Jurkat, Clone E6-1 (cell line): Measurements from ENCODE around the gene ATG4B.

ENCODE experiments used
- DNase-seq: peaks from one replicate; pipeline ENCODE4 v3.0.0-alpha.2; 2011; ENCODE audit warnings: low read depth, low spot score
- H3K4me3 ChIP-seq: 2 replicates; pipeline ENCODE4 v1.5.1; 2011; ENCODE audit warnings: mild to moderate bottlenecking, low read length, control low read depth, moderate library complexity

ATG4B gene

DNA sequence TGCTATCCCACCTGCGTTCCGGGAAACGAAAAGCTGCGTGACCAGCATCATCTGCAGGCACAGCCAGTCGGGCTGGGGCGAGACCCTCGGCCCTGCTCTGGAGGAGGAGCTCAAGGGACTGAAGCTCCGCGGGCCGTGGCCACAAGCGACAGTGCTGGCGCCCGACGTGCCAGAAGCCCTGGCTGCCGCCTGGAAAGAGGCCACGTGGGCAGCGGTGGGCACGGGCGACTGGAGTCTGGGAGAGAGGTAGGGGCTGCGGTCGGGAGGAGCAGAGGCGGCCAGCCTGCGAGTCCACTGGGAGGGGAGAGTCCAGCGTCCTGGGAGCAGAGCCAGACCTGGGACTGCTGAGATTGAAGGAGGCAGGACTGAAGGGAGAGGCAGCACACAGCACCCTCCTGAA lies 39.9 kb downstream of the ATG4B start:
- no peak for DNase-seq
- no peak overlapping the region for H3K4me3 ChIP-seq

DNA sequence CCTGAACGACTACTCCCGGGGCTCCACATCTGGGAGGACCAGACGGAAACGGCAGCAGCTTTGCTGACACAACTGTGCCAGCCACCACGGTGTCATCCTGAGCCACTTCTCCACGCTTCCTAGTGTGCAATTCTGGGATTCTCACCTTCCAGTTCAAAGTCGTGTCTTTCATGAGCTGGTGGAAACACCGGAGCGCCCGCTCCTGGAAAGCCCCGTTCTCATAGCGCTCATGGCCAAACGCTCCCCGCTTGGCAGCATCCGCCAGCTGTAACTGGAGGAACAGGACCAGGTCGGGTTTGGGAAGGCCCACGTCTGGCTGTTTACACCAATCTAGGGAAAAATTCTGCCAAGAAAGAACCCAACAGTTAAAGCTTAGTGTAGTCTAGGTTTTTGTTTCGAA lies 40.8 kb downstream of the ATG4B start:
- DNase-seq: no peak

DNA sequence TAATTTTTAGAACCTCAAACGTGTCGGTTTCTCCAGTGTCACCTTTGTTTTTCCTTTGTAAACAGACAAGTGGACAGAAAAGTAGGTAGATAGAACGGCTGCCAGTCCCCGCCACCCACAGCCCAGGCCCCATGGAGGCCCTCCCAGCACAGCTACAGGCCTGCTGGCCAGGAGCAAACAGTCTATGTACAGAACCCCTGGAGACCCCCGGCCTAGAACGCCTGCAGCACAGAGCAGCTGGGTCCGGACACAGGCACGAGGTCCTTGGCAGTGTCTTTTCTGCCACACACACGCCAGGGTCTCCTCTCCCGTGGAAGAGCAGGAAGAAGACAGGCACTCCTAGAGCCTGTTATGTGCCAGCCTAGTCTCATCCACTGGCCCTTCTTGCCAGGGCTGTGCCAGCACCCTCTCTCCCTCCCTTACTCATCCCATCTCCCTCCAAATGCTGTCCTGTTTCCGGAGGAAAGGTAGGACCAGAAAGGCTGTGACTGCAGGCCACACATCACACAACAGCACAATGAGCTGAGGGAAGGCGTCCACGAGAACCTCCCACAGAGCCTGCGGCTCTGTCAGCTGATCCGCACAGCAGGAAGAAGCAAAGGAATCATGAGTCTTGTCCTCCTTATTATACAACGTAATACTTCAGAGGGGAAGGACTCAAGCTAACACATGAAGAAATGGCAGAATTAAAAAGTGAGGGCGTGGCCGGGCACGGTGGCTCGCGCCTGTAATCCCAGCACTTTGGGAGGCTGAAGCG lies 41.5 kb downstream of the ATG4B start:
- DNase-seq: no peak
- no peak overlapping the region for H3K4me3 ChIP-seq

More for the DNA sequence above, 40.8 kb downstream of the ATG4B start:
- no peak overlapping the region for H3K4me3 ChIP-seq

DNA sequence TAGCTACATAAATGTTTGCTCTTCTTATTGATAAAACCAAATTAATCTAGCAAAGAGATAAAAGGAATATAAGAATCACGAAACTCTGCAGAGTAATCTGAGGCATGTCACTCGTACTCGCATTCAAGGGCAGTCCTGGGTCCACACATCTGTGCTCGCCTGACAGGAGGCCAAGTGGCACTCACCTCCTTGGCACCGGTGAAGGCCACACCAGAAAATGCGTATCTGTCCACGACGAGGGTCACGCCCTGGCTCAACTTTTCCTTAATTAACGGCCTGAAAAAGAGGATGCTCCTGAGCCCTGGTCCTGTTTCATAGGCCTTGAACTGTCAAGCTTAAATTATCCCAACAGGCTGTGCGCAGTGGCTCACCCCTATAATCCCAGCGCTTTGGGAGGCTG lies 42.6 kb downstream of the ATG4B start:
- no peak overlapping the region for H3K4me3 ChIP-seq
- no peak for DNase-seq

DNA sequence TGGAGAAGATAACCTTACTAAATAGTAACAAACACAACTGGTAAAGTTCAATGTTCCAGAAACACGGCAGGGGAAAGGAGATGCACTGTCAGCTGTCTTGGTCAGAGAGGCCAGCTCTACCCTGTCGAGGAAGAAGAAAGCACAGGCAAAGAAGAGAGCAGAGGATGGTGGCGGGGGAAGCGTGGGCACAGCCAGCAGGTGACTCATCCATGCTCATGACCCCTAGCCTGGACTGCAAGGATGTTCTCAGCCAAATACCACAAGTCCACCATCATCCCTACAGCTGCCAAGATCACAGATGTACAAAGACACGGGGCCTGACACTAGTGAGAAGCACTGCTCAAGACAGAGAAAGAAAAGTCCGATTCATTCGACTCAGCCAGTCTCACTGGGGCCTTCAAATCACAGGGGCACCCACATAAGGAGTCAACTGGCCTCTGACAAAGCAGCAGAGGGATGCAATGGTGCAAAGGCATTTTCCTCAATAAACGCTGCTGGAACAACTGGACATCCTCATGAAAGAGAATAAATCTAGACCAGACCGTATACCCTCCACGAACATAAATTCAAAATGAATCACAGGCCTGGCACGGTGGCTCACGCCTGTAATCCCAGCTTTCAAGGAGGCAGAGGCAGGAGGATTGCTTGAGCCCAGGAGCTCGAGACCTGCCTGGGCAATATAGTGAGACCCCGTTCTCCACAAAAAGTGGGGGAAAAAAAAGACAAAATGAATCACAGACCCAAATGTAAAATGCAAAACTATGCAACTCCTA lies 43.5 kb downstream of the ATG4B start:
- H3K4me3 ChIP-seq: no peak overlapping the region
- DNase-seq: no peak

DNA sequence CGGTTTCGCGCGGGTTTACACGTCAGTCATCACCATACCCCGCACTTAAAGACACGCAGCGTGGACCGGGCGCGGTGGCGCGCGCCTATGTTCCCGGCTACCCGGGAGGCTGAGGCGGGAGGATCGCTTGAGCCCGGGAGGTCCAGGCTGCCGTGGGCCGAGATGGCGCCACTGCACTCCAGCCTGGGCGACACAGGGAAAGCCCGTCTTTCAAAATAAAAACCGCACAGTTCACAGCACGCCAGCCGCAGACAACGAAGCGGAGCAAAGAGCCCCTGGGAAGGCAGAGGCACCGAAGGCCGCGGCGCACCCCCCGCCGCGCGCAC lies 48.8 kb downstream of the ATG4B start:
- no peak for DNase-seq
- H3K4me3 ChIP-seq: peak overlapping the region; percentile 95

DNA sequence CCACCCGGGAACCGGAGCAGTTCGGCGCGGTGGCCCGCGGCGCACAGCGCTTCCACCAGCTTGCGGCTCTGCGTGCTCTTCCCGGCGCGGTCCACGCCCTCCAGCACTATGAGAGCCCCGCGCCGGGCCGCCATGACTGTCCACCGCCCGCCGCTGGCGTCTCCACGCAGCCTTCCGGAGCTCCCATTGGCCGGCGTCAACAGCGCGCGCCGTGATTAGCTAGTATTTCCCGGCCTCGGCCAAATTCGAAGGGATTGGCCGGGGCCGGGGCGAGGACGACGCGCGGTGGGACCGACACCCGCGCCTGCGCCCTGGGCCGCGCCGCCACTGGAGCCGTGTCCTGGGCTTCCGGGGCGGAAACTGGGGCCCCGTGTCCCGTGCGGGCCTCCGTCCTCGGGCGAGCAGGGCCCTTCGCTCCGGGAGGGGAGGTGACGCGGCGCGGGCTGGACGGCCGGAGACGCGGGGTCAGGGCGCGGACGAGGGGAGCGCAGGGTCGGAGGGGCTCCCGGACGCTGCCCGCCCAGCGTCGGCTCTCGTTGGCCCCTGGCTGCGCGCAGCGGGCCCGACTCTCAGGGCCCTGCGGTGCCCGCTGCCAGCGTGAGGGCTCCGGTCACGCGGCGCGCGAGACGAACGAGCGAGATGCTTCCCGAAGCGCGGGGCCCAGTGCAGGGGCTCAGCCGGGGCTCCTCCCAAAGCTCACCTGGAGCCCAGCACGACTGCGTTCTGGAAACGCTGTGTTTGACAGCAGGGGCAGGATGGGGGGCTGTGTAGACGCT lies 49.3 kb downstream of the ATG4B start, which contains the start of gene DTYMK:
TSS of gene DTYMK (minus strand) at position 166 of the 776 bp plus-strand sequence. CDS start at position 134, 32 bp downstream.
- peak; percentile 91 for DNase-seq
- peak within 1 kb of the TSS; percentile 95 for H3K4me3 ChIP-seq

DNA sequence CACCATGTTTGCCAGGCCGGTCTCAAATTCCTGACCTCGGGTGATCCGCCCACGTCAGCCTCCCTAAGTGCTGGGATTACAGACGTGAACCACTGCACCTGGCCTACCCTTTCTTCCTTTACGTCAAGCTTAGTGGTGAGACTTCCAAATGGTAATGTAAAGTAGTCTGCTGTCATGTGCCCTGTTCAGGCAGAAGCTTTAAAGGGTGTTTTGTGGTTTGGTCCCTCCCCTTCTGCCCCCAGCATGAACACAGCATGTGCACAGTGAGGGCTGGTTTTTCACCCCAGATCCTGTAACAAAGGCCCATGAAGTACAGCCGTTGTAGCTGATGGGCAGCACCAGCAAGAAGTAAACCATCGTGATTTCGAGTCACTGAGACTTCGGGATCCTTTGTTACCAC lies 51.8 kb downstream of the ATG4B start:
- peak; percentile 88 for DNase-seq

DNA sequence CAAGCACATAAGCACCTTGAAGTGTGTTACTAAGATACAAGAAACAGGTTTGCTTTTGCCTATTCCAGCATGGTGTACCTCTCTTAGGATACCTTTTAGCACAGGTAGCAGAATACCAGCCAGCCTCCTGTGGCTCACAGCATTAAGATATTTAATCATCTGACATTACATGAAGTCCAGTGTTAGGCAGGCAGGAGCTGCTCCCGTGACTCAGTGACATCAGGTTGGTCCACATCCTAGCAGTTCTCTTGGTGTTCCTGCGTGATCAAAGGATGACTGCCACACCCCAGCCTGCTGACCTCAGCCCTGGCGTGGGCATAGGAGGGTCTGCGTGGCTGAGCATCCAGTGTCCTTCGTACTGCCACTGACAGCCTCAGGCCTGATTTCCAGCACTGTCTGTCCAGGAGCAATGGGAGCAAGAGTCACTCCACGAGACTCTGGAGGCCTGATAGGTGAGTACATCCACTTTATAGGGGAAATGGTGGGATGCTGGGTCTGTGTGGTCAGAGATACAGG lies 52.8 kb downstream of the ATG4B start:
- no peak overlapping the region for H3K4me3 ChIP-seq

More for the DNA sequence above, 51.8 kb downstream of the ATG4B start:
- H3K4me3 ChIP-seq: peak overlapping the region; percentile 33

DNA sequence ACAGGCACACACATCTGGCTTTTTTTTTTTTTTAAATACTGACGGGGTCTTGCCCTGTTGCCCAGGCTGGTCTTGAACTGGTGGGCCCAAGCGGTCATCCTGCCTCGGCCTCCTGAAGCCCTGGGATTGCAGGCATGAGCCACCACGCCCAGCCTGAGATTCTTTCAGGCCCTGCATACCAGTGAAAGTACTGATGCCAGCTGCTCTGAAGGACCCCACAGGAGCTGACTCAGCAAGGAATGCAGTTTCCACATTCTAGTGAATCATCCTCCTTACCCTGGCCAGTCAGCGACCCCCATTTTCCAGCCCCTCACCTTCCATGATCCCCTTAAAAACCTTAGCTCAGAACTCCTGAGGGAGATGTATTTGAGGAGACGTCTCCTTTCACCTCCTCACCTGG lies 55.0 kb downstream of the ATG4B start:
- no peak for DNase-seq
- no peak overlapping the region for H3K4me3 ChIP-seq

More for the DNA sequence above, 52.8 kb downstream of the ATG4B start:
- DNase-seq: no peak

DNA sequence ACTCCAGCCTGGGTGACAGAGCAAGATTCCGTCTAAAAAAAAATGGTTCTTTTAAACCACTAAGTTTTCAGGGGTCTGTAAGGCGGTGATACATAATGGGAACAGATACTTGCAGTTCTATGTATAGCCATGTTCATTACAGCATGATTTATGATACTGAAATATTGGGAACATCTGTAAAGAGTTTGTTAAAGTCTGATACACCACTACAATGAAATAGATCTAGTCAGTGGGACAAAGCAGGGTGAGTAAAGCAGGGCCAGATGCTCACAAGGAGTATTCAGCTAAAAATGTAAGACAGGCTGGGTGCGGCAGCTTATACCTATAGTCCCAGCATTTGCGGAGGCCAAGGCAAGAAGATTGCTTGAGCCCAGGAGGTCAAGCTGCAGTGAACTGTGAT lies 58.2 kb downstream of the ATG4B start:
- no peak for DNase-seq
- no peak overlapping the region for H3K4me3 ChIP-seq

DNA sequence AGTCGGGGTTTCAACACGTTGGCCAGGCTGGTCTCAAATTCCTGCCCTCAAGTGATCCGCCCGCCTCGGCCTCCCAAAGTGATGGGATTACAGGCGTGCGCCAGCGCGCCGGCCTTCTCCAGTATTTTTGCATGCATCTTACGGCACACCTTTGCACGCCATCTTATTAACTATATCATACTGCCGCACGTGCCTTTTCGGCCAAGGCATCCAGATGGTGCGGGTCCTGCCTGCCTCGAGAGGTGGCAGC lies 63.6 kb downstream of the ATG4B start:
- peak overlapping the region; percentile 66 for H3K4me3 ChIP-seq
- peak; percentile 82 for DNase-seq

DNA sequence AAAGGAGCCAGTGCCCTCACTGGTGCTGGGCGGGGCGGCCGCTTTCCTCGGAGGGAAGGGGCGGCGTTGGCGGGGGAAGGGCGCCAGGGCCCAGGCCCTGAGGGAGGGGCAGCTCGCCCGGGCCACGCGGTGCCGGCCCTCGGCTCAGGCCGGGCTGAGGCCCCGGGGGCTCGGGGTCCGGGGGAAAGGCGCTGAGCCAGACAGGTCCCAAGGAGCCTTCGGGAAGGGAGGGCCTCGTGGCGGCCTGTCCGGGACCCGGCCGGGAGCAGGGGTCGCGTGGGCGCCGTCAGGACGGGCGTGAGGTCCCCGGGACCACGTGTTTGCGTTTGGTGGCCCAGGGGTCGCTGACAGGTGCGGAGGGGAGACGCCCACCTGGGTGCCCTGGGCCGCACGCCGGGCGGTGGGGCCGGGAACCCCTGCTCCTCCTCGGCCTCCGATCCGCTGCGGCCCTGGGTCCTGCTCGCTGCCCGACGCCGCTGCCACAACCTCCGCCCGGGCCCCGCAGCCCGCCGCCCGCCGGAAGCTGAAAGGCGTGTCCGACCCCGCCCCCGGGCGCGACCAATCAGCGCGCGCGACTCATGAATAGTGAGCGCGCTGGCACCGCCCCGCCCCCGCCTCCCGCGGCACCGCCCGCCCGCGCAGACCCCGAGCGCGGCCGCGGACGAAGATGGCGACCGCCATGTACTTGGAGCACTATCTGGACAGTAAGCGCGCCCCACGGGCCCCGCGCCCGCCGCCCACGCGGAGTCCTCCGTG lies 64.1 kb downstream of the ATG4B start, which contains the start of gene ING5:
TSS of gene ING5 (plus strand) at position 641 of the 756 bp plus-strand sequence. CDS start at position 668, 27 bp downstream.
- peak within 1 kb of the TSS; percentile 66 for H3K4me3 ChIP-seq

DNA sequence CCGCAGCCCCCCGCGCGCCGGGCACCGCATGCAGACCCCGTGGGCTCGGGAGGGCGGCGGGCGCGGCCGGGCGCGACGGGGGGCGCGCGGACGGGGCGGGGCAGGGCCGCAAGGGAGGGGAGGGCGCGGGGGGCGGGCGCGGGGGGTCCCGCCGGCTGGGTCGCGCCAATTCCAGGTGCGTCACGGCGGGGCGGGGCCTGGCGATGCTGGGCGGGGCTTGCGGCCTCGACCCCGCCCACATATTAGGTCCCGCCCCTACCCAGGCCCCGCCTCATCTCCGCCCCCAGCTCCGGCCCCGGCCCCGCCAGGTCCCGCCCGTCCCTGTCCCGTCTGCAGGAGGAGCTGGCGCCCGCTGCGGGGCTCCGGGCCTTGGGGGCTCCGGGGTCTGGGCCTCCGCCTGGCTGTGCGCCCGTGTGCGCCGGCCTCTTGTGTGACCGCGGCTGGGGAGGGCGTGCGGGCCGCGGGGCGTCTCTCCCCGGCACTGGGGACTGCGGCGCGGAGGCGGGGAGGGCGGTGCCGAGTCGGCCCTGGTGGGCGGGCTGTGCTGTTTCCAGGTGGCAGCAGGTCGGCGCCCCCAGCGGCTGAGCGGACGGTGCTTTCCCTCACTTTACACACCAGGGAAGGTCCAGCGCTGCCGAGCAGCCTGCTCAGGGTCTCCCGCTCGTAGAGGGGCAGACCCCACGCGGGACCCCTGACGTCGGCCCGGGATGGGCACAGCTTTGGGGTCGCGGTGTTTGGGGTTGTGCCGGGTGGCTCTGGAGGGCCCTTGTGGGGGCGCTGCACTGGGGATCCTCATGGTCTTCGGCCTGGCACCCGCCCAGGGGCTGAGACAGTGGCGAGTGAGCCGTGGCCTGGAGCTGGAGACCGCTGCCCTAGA lies 64.9 kb downstream of the ATG4B start:
- H3K4me3 ChIP-seq: peak overlapping the region; percentile 65
- DNase-seq: peak; percentile 79

More for the DNA sequence above, 64.1 kb downstream of the ATG4B start, which contains the start of gene ING5:
- DNase-seq: peak; percentile 81

DNA sequence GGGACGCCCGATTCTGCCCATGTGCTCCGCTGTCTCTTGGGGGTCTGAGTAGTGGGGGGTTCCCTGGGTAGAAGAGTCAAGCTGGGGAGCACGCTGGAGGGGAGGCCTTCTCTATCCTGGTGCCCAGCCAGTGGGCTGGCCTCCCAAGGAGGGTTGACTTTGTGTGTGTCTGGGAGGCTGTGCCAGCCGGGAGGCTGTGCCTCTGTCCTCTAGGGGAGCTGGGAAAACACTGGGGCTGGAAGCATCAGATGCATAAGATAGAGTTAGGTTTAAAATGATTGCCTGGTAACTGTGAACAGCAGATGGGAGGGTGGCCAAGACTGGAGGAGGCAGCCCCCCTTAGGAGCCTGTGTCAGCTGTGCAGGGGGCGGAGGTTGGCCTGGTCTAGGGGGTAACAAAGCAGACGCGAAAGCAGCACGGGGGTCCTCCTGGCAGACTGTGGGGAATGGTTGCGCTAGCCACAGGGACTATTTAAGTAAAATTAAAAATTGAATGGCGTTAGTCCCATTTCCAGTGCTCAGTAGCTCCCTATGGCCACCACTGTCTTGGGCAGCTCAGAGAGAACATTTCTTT lies 65.6 kb downstream of the ATG4B start:
- DNase-seq: no peak
- H3K4me3 ChIP-seq: peak overlapping the region; percentile 65

DNA sequence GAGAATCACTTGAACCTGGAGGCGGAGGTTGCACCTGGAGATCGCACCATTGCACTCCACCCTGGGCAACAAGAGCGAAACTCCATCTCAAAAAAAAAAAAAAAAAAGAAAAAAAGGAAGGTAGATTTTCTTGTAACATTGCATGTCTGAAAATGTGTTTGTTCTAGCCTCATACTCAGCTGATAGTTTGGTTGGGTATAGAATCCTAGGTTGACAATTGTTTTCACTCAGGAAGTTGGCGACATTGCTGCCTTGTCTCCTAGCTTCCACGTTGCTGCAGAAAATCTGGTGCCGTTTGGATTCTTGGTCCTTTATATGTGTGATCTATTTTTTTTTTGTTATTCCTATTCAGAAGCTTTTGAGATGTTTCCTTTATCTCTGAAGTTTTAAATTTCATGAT lies 69.0 kb downstream of the ATG4B start:
- no peak for DNase-seq
- H3K4me3 ChIP-seq: no peak overlapping the region

DNA sequence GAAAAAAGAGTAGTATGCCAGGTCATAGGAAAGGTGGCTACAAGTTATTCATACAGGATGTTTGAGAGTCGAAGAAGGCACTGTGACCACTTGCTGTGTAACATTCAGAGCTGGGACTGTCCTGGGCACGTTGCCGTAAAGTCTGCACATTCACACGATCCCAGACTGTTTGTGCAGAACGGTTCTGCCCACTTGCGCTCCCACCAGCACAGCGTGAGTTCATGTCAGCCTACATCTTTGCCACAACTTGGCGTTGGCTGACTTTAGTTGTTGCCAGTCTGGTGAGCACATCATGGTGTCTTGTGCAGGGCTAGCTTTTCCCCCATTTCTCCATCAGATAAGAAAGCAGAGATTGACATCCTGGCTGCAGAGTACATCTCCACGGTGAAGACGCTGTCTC lies 71.4 kb downstream of the ATG4B start:
- H3K4me3 ChIP-seq: no peak overlapping the region
- no peak for DNase-seq

DNA sequence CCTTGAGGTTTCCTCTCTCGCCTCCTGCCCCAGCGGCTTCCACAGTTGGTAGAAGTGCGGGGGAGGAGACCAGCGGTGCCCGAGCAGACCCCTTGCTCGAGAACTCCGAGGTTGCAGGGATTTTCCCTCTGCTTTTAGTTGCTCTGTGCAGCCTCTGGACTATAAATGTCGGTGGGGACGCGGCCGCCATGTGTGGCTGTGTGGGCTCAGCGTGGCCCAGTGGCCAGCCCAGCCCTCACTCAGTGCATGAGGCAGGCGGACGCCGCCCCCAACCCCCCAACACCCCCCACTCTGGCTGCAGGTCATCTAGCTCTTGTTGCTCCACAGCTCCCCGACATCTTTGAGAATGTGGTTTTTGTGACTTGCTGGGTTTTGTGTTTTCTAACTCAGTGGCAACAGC lies 81.6 kb downstream of the ATG4B start:
- DNase-seq: no peak
- H3K4me3 ChIP-seq: no peak overlapping the region
